Urinary bladder (tissue), 4 donors: ENCODE data around the gene MDM2. TPM values are rescaled to one million over a fixed set of nuclear protein-coding genes. Genes with fewer than 3 reads are reported as not detected.
"Not testable (repeated sequence)": the region's sequence is repeated elsewhere in the genome, so short reads cannot be mapped to it uniquely, and the experiment has no call there.

ENCODE experiments used
- DNase-seq: peaks from one replicate; pipeline ENCODE4 v3.0.0-alpha.2; 2015; ENCODE audit errors: extremely low spot score
- H3K27ac ChIP-seq: one replicate; pipeline ENCODE4 v1.5.1; 2013; ENCODE audit warnings: low read depth, mild to moderate bottlenecking, moderate library complexity
- H3K36me3 ChIP-seq: one replicate; pipeline ENCODE4 v1.6.1; 2013; ENCODE audit warnings: mild to moderate bottlenecking, moderate library complexity; ENCODE audit not compliant: insufficient read depth
- H3K4me1 ChIP-seq: one replicate; pipeline ENCODE4 v1.6.1; 2013; ENCODE audit warnings: mild to moderate bottlenecking, moderate library complexity; ENCODE audit not compliant: insufficient read depth
- H3K4me3 ChIP-seq: one replicate; pipeline ENCODE4 v1.5.1; 2013; ENCODE audit warnings: low read depth, low read length
- WGBS: extraction: QIAGEN DNeasy Blood & Tissue Kit; methylation state at CpG from one replicate; pipeline ENCODE4 v1.1.7; 2013; 5-methylcytosine and 5-hydroxymethylcytosine counted together
- polyA plus RNA-seq: library from polyadenylated mRNA; stranded (reverse); fragments of 200-250 nt; gene quantifications from one replicate; pipeline ENCODE4 v1.2.3, GENCODE V29; 2013
- total RNA-seq: library from RNA; depleted of rRNA; stranded (reverse); fragments of >200 nt; gene quantifications from one replicate; pipeline ENCODE4 v1.2.3, GENCODE V29; 2014
- donor health status: healthy with polysubstance abuse.
- donor health status: healthy.

The MDM2 gene
- total and polyA plus RNA-seq, 2 donors: 14.9 to 98.0 TPM

GRCh38 chr12:68846811-68847210 is 38.8 kb downstream of the MDM2 start:
- no peak for DNase-seq
- 75% methylated on average over 3 of the region's 3 CpGs for WGBS
- H3K36me3 ChIP-seq: no peaks in the 10 kb centered on the region
- H3K4me3 ChIP-seq: no peak overlapping the region
- H3K4me1 ChIP-seq: no peaks in the 10 kb centered on the region
- no peak overlapping the region for H3K27ac ChIP-seq

- WGBS: 72% methylated on average over 4 of the region's 4 CpGs
- H3K4me3 ChIP-seq: no peak overlapping the region
- no peaks in the 10 kb centered on the region for H3K36me3 ChIP-seq
- no peaks in the 10 kb centered on the region for H3K4me1 ChIP-seq
- no peak for DNase-seq
- no peak overlapping the region for H3K27ac ChIP-seq
Observed at GRCh38 chr12:68850390-68850789, 42.4 kb downstream of the MDM2 start.

GRCh38 chr12:68851592-68852306 is 43.8 kb downstream of the MDM2 start:
- Histone ChIP-seq H3K4me1 (no peaks in the 10 kb centered on the region), H3K27ac (no peak overlapping the region), H3K4me3 (no peak overlapping the region), H3K36me3 (no peaks in the 10 kb centered on the region)
- WGBS: 93% methylated on average over 2 of the region's 2 CpGs
- no peak for DNase-seq

GRCh38 chr12:68853396-68854077 is 45.6 kb downstream of the MDM2 start:
- WGBS: 85% methylated on average over 3 of the region's 3 CpGs

GRCh38 chr12:68854078-68854468 is 46.1 kb downstream of the MDM2 start:
- 82% methylated on average over 2 of the region's 2 CpGs for WGBS
- DNase-seq: no peak
- no peak overlapping the region for H3K4me3 ChIP-seq
- H3K4me1 ChIP-seq: no peaks in the 10 kb centered on the region
- H3K27ac ChIP-seq: no peak overlapping the region
- H3K36me3 ChIP-seq: no peaks in the 10 kb centered on the region

More at GRCh38 chr12:68853396-68854077, 45.6 kb downstream of the MDM2 start:
- no peak for DNase-seq
- Histone ChIP-seq H3K4me3 (no peak overlapping the region), H3K36me3 (no peaks in the 10 kb centered on the region), H3K27ac (no peak overlapping the region), H3K4me1 (no peaks in the 10 kb centered on the region)

- H3K36me3 ChIP-seq: no peaks in the 10 kb centered on the region
- no peaks in the 10 kb centered on the region for H3K4me1 ChIP-seq
- DNase-seq: no peak
- 97% methylated on average over 3 of the region's 3 CpGs for WGBS
- H3K27ac ChIP-seq: no peak overlapping the region
- H3K4me3 ChIP-seq: no peak overlapping the region
Observed at GRCh38 chr12:68854554-68854953, 46.6 kb downstream of the MDM2 start.

GRCh38 chr12:68855111-68855510 is 47.1 kb downstream of the MDM2 start:
- H3K27ac ChIP-seq: no peak overlapping the region
- 88% methylated on average over 3 of the region's 3 CpGs for WGBS
- H3K36me3 ChIP-seq: no peaks in the 10 kb centered on the region
- DNase-seq: no peak
- H3K4me1 ChIP-seq: no peaks in the 10 kb centered on the region
- H3K4me3 ChIP-seq: no peak overlapping the region

GRCh38 chr12:68855771-68856170 is 47.8 kb downstream of the MDM2 start:
- Histone ChIP-seq H3K27ac (no peak overlapping the region), H3K4me3 (no peak overlapping the region), H3K36me3 (no peaks in the 10 kb centered on the region), H3K4me1 (no peaks in the 10 kb centered on the region)
- WGBS: 97% methylated on average over 8 of the region's 8 CpGs
- no peak for DNase-seq

GRCh38 chr12:68856510-68856909 is 48.5 kb downstream of the MDM2 start:
- H3K27ac ChIP-seq: no peak overlapping the region
- H3K36me3 ChIP-seq: no peaks in the 10 kb centered on the region
- H3K4me1 ChIP-seq: no peaks in the 10 kb centered on the region
- DNase-seq: no peak
- H3K4me3 ChIP-seq: no peak overlapping the region
- 65% methylated on average over 3 of the region's 3 CpGs for WGBS

- WGBS: 96% methylated on average over 3 of the region's 3 CpGs
- Histone ChIP-seq H3K27ac (no peak overlapping the region), H3K4me3 (no peak overlapping the region), H3K36me3 (no peaks in the 10 kb centered on the region), H3K4me1 (no peaks in the 10 kb centered on the region)
- no peak for DNase-seq
Observed at GRCh38 chr12:68861890-68862289, 53.9 kb downstream of the MDM2 start.

GRCh38 chr12:68863109-68863770 is 55.3 kb downstream of the MDM2 start:
- Histone ChIP-seq H3K27ac (no peak overlapping the region), H3K4me3 (no peak overlapping the region), H3K36me3 (no peaks in the 10 kb centered on the region), H3K4me1 (no peaks in the 10 kb centered on the region)
- 81% methylated on average over 7 of the region's 7 CpGs for WGBS
- DNase-seq: no peak

GRCh38 chr12:68863886-68864454 is 56.0 kb downstream of the MDM2 start:
- WGBS: 76% methylated on average over 8 of the region's 8 CpGs
- not testable (repeated sequence) for H3K4me1 ChIP-seq, DNase-seq, H3K4me3 ChIP-seq, H3K36me3 ChIP-seq, H3K27ac ChIP-seq

GRCh38 chr12:68864604-68865003 is 56.6 kb downstream of the MDM2 start:
- DNase-seq: no peak
- H3K36me3 ChIP-seq: no peaks in the 10 kb centered on the region
- WGBS: 98% methylated on average over 3 of the region's 3 CpGs
- H3K27ac ChIP-seq: no peak overlapping the region
- H3K4me1 ChIP-seq: no peaks in the 10 kb centered on the region
- H3K4me3 ChIP-seq: no peak overlapping the region
